ENCODE measurements around the gene PHACTR1. TPM values are rescaled to one million over a fixed set of nuclear protein-coding genes. Genes with fewer than 3 reads are reported as not detected.

Gene PHACTR1
- total and polyA plus RNA-seq, 2 of the 4 experiments (the other 2 are of a cell fraction), result not detected

DNA sequence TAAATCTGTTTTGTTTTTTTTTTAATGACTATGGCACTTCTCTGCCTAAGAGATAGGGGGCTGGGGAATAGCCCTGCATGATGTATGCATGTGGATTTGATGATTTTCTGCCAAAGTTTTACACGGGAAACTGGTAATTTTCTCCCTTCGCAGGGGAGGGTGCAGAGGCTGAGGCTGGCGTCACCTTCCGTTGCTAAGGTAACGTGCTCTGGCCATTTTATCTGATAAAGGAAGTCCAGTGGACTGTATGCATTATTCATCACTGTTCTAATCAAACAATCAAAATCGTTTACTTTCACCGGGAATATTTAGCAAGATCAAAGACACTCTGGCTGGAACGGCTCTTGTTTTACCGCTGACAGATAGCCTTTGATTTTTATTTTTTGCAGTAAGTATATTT, 789 bp downstream of the PHACTR1 start:
- Histone ChIP-seq H3K9ac (ENCODE audit: low read depth, low read length) (no peak overlapping the region), H2AK9ac (replicated peaks; ENCODE audit: low read depth, low read length, poor library complexity) (no peak overlapping the region), H4K5ac (ENCODE audit: low read depth, low read length) (no peak overlapping the region), H3K4me2 (ENCODE audit: low read depth, low read length) (no peak overlapping the region), H4K91ac (ENCODE audit: insufficient read depth, low read depth, low read length) (no peak overlapping the region), H3K4ac (ENCODE audit: low read depth, low read length) (no peak overlapping the region), H3K18ac (ENCODE audit: low read depth, low read length) (no peak overlapping the region), H3K4me1 (ENCODE audit: control insufficient read depth, insufficient read depth, low read length) (no peaks in the 10 kb centered on the region), H3K27me3 (ENCODE audit: control insufficient read depth, insufficient read depth, low read length) (no peaks in the 10 kb centered on the region), H2AK5ac (ENCODE audit: low read depth, low read length) (no peak overlapping the region), H3K9me3 (ENCODE audit: control insufficient read depth, insufficient read depth, low read length) (peaks cover 5% of the 10 kb centered on the region; the same call in 1 of the 2 replicates), H2BK15ac (ENCODE audit: low read depth, low read length) (no peak overlapping the region), H3K23ac (ENCODE audit: low read depth, low read length) (no peak overlapping the region), H4K8ac (ENCODE audit: low read depth in 2 of 2, low read length in 2 of 2) (no peak overlapping the region), H2BK120ac (ENCODE audit: low read depth, low read length) (no peak overlapping the region), H2AFZ (replicated peaks; ENCODE audit: low read length, poor library complexity) (no peak overlapping the region), H3K9me1 (ENCODE audit: insufficient read depth, low read length) (no peaks in the 10 kb centered on the region), H3K56ac (ENCODE audit: extremely low read depth, insufficient read depth, low read length) (no peak overlapping the region), H2BK5ac (ENCODE audit: low read depth, low read length, poor library complexity, severe bottlenecking) (no peak overlapping the region), H4K20me1 (ENCODE audit: insufficient read depth, low read length) (no peaks in the 10 kb centered on the region), H3K79me1 (ENCODE audit: low read depth in 1 of 2, low read length in 2 of 2) (no peaks in the 10 kb centered on the region), H3K27ac (ENCODE audit: insufficient read depth, low read length) (no peak overlapping the region), H3K14ac (replicated peaks; ENCODE audit: low read depth, low read length) (no peak overlapping the region), H2BK20ac (ENCODE audit: low read depth, low read length) (no peak overlapping the region), H3K36me3 (ENCODE audit: control insufficient read depth, insufficient read depth, low read length) (no peaks in the 10 kb centered on the region), H3K4me3 (ENCODE audit: insufficient read depth, low read depth, low read length) (no peak overlapping the region)
- no TSS peak for BruUV-seq (replicated peaks)
- intact Hi-C loops (cut with micrococcal nuclease), result no loop called here
- no peak for ATAC-seq (ENCODE audit: low read depth)
- WGBS, 2 experiments (ENCODE audit: extremely low coverage in 2 of 2, insufficient read length in 1 of 2), result no CpG with 5 or more reads among the region's 9 CpGs
- DNase-seq, result no peak
- dilution Hi-C loops (cut with HindIII; ENCODE audit: low sequenced_read_pairs, unreplicated experiment), result no loop called here
- TF ChIP-seq NFE2L2 (IDR thresholded peaks at IDR 0.05; ENCODE audit: low read depth, low read length) (no peak), CEBPB (IDR thresholded peaks at IDR 0.05; ENCODE audit: low read depth, low read length) (no peak), FOS (IDR thresholded peaks at IDR 0.05; ENCODE audit: low read depth, low read length) (no peak), POLR2A (IDR thresholded peaks at IDR 0.05; ENCODE audit: low read depth, low read length) (no peak), RAD21 (IDR thresholded peaks at IDR 0.05; ENCODE audit: low read length) (no peak), MAZ (IDR thresholded peaks at IDR 0.05; ENCODE audit: borderline replicate concordance, low read depth, low read length) (no peak), CHD1 (IDR thresholded peaks at IDR 0.05; ENCODE audit: low read depth, low read length) (no peak), SMC3 (IDR thresholded peaks at IDR 0.05; ENCODE audit: low read depth, low read length) (no peak), MXI1 (IDR thresholded peaks at IDR 0.05; ENCODE audit: borderline replicate concordance, low read depth, low read length) (no peak), RCOR1 (IDR thresholded peaks at IDR 0.05; ENCODE audit: insufficient replicate concordance, low read length) (no peak), BHLHE40 (IDR thresholded peaks at IDR 0.05; ENCODE audit: low read depth, low read length) (no peak), RFX5 (IDR thresholded peaks at IDR 0.05; ENCODE audit: low read depth, low read length) (no peak), MAFK (IDR thresholded peaks at IDR 0.05; ENCODE audit: low read depth, low read length) (no peak)
- TF ChIP-seq, protein P1, sequence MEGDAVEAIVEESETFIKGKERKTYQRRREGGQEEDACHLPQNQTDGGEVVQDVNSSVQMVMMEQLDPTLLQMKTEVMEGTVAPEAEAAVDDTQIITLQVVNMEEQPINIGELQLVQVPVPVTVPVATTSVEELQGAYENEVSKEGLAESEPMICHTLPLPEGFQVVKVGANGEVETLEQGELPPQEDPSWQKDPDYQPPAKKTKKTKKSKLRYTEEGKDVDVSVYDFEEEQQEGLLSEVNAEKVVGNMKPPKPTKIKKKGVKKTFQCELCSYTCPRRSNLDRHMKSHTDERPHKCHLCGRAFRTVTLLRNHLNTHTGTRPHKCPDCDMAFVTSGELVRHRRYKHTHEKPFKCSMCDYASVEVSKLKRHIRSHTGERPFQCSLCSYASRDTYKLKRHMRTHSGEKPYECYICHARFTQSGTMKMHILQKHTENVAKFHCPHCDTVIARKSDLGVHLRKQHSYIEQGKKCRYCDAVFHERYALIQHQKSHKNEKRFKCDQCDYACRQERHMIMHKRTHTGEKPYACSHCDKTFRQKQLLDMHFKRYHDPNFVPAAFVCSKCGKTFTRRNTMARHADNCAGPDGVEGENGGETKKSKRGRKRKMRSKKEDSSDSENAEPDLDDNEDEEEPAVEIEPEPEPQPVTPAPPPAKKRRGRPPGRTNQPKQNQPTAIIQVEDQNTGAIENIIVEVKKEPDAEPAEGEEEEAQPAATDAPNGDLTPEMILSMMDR (conservative IDR thresholded peaks at IDR 0.05; ENCODE audit: low read depth, low read length), result no peak
- TF ChIP-seq, protein P2, sequence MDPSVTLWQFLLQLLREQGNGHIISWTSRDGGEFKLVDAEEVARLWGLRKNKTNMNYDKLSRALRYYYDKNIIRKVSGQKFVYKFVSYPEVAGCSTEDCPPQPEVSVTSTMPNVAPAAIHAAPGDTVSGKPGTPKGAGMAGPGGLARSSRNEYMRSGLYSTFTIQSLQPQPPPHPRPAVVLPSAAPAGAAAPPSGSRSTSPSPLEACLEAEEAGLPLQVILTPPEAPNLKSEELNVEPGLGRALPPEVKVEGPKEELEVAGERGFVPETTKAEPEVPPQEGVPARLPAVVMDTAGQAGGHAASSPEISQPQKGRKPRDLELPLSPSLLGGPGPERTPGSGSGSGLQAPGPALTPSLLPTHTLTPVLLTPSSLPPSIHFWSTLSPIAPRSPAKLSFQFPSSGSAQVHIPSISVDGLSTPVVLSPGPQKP (IDR thresholded peaks at IDR 0.05; ENCODE audit: borderline replicate concordance, low read depth, low read length), result no peak
- TF ChIP-seq, protein P3, sequence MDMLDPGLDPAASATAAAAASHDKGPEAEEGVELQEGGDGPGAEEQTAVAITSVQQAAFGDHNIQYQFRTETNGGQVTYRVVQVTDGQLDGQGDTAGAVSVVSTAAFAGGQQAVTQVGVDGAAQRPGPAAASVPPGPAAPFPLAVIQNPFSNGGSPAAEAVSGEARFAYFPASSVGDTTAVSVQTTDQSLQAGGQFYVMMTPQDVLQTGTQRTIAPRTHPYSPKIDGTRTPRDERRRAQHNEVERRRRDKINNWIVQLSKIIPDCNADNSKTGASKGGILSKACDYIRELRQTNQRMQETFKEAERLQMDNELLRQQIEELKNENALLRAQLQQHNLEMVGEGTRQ (IDR thresholded peaks at IDR 0.05; ENCODE audit: low read depth, low read length), result no peak
- ChIA-PET POLR2A (ENCODE audit: unreplicated experiment) (no interaction called here), CTCF (no interaction called here)
- in situ Hi-C loops (cut with MboI; ENCODE audit: low sequenced_read_pairs), result no loop called here
